HG03159 (cell line): ENCODE data around the gene CDC6.
A peak's percentile ranks its signal among the peaks of the same experiment; 100 is the strongest.

Source experiments
- ATAC-seq: cut with Tn5 transposase; IDR thresholded peaks from one replicate; pipeline ENCODE4 v1.9.1; 2021; ENCODE audit warnings: mild to moderate bottlenecking, moderate library complexity; ENCODE audit not compliant: unreplicated experiment

Gene CDC6

DNA sequence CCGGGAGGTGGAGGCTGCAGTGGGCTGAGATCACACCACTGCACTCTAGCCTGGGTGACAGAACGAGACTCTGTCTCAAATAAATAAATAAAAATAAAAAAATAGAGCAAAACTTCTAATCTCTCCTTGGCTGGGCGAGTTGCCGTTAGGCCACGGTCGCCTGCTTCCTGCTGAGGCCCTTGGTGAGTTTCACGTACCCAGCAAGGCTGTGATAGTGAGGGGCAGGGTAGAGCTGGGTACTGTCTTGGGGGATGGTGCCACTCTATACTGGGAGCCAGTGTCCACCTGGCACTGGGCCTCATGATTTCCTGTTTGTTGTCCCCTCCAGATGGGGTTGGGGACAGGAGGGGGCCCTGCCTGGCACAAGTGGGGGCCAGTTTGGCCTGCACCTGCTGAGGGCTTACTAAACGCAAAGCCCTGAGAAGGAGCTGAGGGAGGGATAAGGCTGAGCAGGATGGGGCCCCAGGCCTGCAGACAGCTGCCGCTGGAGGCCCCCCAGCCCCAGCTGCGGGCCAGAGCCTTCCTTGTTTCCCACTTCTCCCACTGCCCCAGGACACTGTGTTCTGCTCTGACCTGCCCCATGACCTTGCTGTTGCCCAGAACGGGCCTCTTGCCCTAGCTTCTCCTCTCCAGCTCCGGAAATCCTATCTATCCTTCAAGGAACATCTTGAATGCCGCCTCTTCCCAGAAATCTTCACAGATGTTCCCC, 51.4 kb downstream of the CDC6 start:
- no peak for ATAC-seq

DNA sequence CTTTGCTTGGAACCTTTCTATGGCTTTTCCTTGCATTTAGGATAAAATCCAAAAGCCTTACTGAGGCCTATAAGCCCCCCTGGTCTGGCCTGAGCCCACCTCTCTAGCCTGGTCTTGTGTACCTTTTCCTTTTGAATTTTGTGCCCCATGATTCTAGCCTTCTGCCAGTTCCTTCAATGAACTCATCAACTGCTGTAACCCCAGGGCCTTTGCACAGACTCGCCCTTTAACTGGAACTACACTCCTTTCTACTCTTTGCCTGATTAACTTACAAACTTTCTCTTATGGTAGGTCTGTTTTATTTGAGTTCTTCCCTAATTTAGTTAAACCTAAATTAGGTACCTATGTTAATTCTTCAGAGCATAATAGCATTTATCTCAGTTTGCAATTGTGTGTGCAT, 52.6 kb downstream of the CDC6 start:
- ATAC-seq = no peak

DNA sequence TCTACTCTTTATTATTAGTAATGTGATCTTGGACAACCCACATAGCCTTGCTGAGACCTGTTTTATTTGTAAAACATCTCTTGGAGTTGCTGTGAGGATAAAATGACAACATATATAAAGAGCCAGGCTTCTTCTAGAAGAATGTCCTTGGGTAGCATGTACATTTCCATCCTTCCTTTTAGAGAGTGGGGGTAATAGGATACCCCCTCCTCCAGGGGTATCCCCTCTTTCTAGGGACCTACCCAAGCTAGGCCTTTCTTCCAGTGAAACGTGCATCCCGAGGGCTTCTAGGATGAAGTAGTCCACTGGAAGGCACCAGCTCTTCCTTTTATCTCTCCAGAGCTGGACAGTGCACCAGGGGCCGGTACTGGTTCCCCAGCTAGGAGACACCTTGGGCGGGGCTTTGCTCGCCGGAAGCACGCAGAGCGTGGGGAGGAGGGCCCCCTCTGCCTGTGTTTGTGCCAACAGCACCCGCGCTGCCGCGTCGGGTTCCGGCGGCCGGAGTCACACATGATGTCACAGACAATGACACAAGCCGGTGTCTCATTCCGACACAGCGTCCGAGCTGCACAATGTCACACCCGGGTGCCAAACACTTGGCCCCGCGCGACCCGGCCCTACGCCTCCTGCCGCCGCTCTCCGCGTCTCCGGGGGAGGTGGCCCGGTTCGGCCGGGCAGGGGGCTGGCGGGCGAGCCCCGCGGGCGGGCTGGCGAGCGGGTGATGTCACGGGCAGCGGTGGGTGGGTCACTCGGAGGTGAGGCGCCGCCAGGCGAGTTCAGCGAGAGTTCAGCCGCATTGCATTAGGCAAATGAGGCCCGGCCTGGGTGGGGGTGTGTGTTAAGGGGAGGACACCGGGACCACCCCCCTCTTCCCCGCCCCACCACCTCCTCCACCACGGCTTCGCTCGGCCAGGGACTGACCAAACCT, 53.5 kb downstream of the CDC6 start:
- peak; percentile 61 for ATAC-seq

DNA sequence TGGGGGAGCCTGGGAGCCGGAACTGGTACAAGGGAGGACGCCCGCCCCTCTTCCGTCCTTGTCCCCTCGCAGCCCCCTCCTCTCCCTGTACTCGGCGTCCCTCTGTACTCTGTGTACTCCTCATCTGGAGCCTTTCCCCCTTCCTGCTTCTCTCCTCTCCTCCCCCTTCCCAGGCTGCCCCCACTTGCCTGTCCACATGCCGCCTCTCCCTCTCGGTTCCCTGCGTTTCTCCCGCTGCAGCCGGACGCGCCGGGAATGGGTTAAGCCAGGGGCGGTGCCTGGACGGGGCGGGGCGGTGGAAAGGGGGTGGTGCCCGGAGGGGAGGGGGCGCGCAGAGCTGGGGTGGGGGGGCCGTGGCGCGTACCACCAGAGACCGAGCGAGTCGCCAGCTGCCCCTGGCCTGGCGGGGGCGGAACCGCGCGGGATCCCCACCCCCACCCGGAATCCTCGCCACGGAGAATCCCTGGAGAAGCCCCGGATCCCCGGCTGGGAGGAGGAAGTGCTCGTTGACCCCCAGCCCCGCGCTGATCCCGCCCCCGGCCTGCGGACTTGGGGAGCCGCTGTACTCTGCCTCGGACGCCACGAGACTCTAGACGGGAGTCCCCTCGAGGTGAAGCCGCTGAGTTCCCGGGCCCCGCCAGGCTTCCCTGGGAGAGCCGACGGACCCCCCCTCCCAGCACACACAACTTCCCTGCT, 54.3 kb downstream of the CDC6 start:
- ATAC-seq = no peak

DNA sequence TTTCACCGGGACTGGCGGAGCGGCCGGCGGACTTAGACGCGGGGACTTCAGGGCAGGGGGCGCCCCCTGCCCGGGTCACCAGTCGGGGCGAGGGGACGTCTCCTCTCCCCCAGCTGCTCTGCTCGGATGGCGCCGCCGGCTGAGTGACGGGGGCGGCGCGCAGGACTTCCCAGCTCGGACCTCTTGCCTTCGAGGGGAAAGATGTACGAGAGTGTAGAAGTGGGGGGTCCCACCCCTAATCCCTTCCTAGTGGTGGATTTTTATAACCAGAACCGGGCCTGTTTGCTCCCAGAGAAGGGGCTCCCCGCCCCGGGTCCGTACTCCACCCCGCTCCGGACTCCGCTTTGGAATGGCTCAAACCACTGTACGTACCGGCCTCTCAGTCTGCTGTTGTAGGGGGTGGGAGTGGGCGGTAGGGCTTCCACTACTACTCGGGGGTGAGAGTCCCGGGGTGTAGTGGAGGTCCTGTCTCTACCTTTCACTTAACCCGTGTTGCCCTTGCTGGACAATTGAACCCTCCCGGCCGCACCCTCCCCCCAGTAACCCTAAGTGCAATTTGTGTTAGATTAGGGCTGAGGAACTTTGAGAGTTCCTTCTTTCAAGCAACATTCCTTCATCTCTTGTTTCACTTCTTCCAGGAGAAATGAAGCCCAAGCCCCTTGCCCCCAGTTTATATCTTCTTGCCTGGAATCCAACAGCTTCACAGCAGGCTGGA, 55.0 kb downstream of the CDC6 start:
- ATAC-seq = no peak

DNA sequence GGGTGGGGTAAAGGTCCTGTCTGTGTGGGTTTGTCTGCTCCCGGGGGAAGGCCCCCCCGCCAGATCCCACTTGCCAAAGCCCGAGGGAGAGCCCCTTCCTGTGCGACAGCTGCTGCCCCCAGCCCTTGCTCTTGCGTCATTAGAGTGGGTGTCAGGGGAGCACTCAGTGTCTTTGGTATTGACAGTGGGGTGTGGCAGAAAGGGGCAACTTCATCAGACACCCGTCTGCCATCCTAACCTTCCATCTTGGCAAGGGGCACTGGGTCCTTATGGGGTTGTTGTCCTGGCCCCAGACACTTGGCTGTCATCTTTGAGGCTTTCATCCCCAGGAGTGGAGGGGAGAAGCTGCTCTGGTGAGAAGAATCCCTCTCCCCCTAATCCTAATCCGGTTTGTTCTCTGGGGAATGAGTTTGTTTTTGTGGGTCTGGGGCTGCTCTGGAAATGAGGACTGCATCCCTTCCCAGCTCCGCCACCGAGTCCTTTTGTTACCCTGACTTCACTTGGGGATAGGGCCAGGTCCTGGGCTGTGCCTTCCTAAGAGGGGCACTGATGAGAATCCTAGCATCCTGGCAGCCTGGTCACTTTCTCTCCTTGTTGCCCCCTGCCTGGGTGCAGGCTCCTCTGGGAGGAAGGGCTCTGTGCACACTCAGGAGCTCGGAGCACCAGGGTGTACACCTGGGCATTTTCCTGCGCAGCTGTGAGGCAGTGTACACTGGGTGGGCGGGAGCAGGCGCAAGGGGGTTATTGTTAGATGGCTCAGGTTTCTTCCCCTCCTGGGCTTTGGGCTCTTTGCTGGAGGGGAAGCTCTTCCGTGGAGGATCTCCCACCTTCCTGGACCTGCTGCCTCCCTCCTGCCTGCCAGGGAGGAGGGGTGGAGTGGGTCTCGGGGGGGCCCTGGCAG, 55.8 kb downstream of the CDC6 start:
- no peak for ATAC-seq

DNA sequence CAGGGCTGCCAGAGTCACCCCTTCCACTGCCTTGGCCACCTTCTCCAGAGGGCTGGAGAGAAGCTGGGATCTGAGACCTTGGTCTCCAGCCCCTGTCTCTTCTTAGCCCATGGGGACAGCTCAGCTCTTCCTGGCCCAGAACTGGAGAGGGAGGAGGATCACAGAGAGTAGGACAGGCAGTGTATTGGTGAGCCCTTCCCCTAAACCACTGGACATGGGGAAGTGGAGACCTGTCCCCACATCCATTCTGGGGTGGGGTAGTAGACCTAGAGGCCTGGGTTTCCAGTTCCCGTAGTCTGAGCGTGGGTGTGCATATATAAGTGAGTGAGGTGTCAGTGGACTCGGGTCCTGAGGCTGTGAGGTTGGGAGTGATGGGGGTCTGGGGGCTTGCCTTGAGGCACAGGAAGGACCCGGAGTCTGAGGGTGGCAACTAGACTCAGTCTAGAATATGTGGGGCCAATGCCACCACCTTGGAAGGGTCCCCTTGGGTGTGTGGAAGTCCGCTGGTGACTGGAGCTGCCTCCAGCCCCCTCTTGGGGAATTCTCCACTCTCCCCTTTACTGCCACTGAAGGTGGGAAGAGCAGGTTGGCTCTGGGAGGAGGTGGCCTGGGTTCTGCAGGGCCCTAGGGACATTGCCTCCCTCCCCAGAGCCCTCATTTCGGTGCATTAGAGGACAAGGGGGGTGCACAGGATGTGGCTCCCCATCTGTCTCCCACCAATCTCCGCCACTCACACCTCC, 56.9 kb downstream of the CDC6 start:
- ATAC-seq = no peak

DNA sequence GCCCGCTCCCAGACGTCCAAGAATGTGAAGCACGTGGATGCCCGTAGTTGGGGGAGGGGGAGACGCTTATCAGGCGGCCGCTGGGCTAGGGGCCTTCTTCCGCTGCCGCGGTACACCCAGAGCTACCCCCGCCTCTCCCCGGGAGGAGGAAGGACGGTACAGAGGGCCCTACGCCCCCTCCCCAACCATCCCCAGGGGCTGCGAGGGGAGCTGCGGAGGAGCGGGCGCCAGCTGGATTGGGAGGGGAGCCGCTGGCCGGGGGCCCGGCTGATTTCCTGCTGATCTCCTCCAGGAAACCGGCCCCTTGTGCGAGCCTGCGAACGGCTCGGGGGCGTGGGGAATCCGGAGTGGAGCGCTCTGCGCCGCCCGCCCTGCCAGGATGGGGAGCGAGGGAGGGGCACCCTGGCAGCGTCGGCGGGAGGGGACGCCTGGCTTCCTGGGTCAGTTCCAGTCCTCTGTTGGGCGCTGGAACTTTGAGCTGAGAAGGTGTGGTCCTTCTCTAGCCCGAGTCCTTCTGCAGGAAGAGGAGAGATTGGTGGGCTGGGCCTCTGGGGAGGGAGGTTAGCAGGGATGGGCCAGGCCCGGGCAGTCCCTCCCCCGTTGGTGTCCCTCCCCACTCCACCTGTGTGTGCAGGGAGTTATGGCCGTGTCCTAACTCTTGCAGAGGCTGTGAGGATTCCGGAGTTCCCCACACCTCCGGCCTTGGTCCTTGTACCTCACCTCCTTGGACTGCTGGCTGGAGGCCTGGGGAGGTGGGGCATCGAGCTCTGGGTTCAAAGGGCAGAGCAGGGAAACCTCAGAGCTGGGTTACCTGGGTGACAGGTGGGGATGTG, 57.7 kb downstream of the CDC6 start:
- ATAC-seq = no peak

DNA sequence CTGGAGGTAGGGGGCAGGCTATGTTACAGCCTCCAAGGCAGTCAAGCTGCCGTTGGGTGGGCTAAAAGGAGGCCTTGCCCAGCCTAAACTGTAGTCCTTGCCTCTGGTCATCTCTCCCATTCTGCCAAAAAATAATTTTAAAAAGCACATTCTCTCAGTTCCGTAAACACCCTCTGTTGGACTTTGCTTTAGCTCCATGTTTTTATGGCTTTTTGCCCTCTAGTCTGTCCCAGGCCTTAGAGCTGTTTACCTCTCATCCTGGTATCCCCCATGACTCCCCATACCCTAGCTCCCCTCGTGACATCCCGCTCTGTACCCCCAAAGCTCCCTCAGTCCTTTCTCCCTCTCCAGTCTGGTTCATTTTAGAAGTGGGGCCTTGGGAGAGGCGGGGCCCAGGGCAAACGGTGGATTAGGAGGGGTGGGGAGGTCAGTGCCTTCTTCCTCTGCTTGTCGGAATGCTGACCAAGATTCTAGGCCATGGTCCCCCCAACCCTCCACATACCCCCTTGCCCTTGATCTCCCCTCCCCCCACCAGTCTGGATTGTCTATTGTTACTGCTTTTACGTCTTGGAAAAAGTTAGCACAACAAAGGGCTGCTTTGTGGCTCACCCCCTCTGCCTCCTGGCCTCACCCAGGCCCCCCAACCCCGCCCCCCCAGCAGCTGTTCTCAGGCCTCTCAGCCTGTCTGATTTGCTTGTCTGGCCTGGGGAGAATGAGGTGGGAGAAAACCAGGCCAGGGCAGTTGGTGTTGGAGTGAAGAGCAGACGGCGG, 58.5 kb downstream of the CDC6 start:
- ATAC-seq = no peak

DNA sequence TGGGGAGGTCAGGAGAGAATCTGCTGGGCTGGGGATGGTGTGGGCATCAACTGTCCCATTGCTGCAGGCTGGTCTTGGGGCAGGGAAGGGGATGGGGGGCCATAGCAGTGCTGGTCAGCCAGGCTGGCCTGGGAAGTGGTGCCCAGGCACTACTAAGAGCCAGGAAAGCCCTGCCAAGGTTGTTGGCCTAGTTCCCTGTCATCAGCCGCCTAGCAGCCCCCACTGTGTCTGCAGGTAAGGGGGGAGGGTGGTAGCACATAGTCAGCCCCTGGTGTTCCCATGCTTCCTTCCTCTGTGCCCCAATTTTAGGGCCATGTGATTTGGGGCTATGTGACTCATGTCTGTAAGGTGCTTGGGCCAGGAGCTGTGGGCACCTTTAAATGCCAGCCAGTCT, 59.1 kb downstream of the CDC6 start:
- ATAC-seq = no peak

DNA sequence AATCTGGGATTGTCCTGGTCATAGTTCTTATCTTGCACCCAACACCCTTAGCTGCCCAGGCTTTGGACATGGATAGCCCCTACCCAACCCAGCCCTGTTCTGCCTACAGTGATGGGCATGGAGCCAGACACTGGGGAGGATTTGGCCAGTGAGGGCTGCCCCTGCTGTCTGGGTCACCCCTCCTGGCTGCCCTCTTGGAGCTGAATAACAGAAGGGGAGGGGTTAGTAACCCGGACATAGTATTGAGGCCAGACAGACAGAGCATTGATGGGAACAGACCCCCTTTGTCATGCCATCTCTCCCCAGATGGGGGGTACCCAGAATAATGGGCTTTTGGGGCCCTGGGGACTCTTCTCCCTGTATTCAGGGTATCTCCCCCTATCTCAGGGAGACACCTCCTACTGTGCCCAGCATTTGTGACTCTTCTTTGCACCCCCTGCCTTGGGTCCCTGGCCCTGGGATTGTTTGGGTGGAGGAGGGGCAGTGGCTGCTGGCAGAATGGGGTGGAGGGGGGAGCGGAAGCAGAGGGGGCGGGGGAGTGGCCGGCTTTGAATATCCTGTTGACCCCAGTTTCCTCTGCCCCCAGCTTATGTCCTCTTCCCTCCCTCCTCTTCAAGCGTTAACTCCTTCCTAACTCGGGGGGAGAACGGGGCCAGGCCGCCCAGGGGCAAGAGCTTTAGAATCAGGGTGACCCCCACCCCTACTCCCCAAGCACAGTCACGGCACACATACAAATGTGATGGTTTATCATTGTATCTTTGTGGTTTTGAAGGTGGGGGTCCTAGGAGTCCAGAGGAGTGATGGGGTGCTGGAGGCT, 59.8 kb downstream of the CDC6 start:
- ATAC-seq = no peak

DNA sequence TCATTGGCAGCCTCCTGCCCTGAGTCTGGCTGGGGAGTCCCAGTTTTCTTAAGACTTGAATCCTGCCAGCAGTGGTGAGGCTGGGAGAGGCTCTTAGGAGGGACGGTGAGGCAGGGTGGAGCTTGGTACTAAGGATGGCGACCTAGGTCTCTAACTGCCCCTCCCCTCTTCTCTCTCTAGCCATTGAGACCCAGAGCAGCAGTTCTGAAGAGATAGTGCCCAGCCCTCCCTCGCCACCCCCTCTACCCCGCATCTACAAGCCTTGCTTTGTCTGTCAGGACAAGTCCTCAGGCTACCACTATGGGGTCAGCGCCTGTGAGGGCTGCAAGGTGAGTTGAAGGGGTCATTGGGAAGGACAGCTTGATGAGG, 60.4 kb downstream of the CDC6 start:
- no peak for ATAC-seq

DNA sequence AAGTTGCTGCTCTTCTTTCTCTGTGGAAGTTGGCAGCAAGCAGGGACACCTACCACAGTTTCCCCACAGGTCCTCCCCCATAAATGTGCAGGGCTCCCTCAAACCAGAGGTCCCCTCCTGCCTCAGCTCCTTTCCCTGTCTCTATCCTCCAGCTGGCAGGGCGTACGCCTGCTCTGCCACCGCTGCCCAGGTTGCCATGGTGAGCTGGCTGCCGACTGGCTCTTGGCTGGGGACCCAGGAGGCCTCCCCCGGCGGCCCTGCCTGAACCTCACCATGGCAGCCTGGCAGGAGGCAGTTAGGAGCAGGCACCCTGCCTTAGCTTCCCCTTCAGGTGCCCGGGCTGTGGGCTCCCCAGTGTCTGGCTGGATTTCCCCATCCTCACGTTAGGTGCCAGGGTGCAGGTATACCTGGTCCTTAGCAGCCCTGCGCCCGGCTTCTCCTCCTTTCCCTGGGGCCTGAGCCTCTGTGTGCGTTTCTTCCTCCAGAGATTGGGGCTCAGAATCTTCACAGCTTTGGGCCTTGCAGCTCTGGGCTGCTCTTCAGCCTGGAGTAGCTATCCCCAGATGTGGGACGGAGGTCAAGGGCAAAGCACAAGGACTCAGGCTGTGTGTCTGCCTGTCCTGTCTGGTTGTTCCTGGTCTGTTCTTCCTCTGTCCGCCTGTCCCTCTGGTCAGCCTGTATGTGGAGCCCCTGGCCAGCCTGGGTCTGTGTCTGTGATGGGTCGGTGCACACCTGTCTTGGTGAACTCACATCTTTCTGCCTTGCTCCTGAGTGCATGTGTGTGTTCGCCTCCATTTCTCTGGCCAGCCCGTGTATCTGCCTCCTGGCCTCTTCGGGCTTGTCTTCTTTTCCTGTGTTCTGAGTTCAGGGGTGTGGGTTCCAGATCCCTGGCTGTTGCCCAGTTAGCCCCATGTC, 61.1 kb downstream of the CDC6 start:
- no peak for ATAC-seq

DNA sequence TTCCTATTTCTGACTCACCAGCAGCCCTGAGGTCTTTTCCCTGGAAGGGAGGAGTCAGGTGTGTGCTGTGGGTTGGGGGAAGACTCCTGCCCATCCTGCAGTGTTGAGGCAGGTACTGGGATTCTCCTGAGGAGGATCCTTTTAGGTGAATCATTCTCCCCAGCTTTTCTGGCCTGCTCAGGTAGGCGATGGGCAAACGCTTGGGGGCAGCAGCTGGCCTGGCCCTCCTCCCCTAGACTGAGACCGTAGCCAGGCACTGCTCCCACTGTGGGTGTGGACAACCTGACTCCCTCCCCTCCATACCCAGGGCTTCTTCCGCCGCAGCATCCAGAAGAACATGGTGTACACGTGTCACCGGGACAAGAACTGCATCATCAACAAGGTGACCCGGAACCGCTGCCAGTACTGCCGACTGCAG, 61.8 kb downstream of the CDC6 start:
- ATAC-seq = no peak

DNA sequence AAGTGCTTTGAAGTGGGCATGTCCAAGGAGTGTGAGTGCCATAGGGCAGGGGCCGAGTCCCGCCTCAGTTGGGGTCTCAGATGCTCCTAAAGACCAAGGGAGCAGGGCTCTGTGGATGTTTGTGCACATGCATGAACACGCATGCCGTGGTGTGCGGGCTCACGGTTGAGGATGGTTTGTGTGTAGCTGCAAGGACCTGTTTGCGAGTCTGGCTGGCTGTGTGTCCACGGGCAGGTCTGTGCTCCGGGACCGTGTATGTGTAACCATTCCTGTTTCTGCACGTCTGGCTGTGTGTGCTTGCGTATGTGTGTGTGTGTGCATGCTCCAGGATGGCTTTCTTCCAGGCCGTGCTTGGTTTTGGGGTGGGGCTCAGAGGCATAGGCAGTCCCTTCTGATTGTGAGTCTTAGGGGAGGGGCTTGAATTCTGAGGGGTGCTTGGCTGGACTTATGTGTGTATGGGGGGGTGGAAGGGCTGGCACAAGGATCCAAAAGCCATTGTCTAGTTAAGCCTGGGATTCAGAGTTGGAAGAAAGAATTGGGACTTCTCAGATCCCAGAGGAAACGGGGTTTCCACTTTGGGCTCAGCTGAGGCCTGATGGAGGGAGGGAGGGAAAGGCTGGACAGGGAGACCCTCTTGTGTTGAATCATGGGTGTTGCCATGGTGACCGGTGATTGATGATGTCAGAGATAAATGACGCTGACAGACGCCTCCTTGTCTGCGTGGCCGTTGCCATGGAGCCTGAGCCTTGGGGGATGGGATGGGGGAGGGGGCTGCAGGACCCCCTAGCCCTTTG, 62.4 kb downstream of the CDC6 start:
- ATAC-seq = no peak
